Measurements from ENCODE around the gene NACC2. TPM values are rescaled to one million over a fixed set of nuclear protein-coding genes. Genes with fewer than 3 reads are reported as not detected.

NACC2 gene
- total and polyA plus RNA-seq, 2 of the 8 experiments (the other 6 are each of a cell fraction or from before 2014, with no cell fraction given): 8.3 to 14.0 TPM

DNA sequence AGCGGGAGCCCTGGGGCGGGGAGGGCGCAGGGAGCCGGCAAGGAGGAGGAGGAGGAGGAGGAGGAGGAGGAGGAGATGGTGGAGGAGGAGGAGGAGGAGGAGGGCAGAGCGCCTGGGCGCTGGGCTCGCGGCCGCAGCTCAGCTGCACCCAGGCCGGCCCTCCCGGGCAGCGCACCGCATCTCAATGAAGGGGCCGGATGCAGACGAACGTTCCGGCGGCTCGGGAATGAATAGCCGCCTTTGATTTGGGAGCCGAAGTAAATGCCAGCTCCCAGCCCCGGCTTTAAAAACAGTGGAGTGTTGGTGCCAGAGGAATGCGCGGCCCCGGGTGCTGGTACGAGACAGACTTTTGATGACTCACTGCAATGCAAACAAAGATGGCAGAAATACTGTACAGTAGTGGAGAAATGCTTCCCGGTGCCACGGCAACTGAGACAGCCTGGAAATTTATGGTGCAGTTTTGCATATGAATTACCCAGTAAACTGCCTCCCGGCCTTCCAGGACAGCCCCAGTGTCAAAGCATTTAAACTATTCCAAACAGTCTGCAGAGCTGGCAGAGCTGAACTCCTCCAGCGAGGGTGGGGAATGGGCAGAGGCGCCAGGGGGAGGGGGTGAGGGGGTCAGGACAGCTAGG, 43.1 kb downstream of the NACC2 start (continued):
- no peak for TF ChIP-seq CHD2 (IDR thresholded peaks at IDR 0.05; ENCODE audit: low read length)
- TF ChIP-seq YY1 (IDR thresholded peaks at IDR 0.05; ENCODE audit: low read depth, low read length): no peak; the same call in 1 of the 2 replicates
- TF ChIP-seq RFX5 (IDR thresholded peaks at IDR 0.05; ENCODE audit: borderline replicate concordance, low read depth, low read length): no peak
- TF ChIP-seq ZNF274 (IDR thresholded peaks at IDR 0.05; ENCODE audit: borderline replicate concordance, extremely low read depth, low read length): no peak
- no peak for TF ChIP-seq TCF12 (IDR thresholded peaks at IDR 0.05; ENCODE audit: low read depth, low read length)
- TF ChIP-seq SUZ12 (IDR thresholded peaks at IDR 0.05; ENCODE audit: low read length): no peak
